ENCODE data around the gene ENDOU.

Gene ENDOU

DNA sequence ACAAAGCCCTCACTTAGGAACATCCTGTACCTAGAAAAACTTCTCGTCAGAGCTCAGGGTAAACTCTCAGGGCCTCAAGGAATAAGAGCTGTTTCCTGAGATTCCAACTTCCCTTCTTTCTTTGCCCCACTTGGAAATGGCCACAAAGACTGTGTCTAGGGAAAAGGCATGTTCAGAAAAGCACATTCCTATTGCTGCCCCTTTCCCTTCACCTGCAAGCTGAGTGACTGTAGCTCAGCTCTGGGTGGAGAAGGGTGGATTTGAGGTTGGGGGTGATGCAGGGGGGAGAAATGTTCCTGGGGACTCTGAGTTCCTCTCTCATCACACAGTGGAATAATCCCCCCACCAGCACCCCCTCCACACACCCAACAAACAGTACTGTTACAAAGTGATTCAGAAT, 6.8 kb downstream of the ENDOU start:
- DNase-seq (ENCODE audit: low read depth in 2 of 2): no peak

DNA sequence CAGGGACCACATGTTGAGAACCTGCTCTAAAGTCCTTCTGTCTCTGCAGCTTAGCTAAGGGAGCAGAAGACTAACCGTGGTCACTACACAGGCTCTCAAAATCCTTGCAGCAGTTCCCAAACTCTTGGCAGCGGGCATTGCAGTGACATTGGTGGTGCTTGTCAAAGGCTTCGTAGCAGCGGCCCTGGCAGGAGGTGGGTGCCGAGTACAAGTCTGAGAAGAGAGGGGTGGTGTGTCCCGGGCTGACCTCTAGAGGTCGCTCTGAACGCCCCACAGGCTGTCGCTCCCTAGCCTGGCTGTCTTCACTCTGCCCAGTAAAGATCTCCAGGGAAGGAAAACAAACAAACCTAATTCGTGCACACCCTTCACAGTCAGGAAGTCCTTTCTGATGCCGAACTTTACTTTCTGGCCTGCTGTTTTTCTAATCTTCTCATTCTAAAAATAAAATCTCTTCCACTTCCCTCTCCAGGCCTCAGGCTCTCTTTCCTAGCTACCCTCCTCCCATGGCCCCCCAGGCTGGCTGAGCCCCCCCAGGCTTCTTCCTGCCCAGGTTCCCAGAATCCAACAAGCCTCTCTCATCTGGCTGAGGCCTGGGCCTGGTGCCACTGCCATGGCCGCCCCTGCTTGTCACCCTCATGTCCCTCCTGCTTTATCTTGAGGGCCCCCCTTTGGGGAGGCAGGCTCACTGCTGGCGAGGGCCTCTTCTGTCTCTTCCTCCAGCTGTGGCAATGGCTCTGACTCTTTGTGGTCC, 7.7 kb downstream of the ENDOU start:
- peak; percentile 23 to 32 for DNase-seq (ENCODE audit: low read depth in 2 of 2)

DNA sequence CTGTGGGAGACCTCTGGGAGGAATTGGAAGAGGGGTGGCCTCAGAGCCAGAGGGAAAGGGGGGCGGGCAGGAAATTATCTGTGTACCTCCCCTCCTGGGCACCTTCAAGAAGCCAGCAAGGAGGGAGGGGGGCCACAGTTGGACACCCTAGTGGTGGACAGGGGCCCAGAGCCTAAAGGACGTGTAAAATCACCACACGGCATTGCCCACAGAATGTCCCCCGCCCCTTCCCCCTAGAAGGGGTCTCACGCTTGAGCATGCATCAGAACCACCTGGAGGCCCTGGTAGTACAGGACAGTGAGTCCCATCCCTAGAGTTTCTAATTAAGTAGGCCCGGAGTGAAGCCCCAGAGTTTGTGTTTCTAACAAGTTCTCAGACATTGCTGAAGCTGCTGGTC, 8.2 kb downstream of the ENDOU start:
- no peak for DNase-seq (ENCODE audit: low read depth in 2 of 2)

DNA sequence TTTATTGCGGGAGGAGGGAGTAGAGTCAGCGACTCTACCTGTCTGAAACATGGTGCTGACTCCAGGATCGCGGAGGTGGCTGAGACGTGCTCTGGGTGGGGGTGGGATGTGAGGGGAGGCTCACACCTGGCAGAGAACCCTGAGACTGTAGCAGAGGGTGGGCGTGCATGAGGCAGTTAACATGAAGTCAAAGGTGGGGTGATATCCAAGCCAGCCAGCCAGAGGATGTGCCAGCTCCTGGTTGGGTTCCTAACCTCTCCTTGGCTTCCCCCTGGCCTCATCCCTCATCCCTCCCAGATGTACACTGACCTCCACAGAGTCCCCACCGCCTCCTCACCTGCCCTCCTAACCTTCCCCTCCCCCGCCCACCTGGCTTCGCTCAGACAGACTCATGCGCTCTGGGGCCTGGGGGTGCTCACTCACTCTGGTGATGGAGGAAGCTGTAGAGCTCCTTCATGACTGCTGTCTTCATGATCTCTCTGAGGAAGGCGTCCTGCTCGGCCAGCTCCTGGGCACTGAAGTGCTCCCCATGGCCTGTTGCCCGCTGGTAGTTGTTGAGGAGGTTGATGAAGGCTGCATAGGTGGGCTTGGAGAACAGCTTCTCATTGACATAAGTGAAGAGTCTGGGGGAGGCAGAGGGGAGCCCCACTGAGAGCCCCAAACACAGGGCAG, 9.3 kb downstream of the ENDOU start:
- no peak for DNase-seq (ENCODE audit: low read depth in 2 of 2)

DNA sequence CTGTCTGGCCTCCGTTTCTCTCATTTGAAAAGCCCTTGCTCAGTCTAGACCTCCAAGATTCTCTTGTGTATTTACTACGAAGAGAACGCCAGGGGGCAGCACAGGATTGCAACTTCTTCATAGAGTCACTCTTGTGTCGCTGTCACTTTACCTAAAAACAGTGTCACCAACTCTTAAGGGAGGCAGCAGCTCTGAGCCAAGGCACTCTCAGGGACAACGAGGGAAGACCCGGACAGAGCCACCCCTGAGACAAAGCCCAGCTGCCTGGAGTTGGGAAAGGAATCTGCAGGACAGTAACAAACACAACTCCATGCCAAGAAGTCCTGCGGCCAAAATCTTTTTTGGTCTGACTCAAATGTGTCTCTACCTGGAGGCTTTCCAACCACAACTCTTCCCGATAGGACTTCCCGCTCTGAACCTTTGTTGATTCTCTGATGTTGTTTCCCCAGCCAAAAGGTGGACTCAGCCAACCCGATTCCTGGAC, 9.9 kb downstream of the ENDOU start:
- peak; percentile 72 to 75 for DNase-seq (ENCODE audit: low read depth in 2 of 2)

DNA sequence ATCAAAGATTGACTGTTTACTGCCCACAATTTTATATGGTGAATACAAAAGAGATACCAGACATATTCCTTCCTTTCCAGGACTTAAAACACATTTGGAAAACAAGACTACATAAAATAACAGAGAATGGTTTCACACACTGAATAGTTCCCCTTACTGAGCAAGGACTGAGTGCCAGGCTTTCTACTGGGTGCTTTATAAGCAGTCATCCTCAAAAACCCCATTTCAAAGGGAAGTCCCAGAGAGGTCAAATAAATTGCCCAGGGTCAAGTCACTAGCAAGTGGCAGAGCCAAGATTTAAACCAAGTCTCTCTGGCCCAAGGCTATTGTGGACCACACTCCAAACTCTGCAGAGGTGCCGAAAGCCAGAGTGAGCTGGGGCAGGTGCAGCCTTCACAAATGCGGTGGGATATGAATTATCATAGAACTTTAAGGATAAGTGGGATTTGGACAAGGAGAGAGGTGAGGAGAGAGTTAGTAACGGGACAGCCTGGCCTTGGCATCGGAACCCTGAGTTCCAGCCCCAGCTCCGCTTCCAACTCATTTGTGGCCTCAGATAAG, 10.4 kb downstream of the ENDOU start:
- DNase-seq (ENCODE audit: low read depth in 2 of 2): no peak

DNA sequence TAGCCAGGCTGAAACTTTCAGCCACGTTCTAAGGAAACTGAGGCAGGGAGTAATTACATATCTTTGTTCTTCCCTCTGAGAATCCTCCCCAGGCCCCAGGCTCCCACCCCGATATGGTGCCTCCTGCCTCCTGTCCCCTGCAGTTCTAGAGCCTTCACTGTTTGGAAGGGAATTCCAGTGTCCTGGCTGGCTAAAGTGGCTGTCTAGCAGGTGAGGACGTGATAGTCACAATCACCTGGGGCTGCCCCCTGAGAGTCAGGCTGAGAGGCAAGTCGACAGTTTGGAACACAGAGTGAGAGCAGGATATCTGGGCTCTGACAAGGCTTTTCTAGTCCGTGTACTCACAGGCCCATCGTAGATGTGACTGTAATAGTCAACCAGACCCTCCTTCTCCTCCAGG, 13.1 kb downstream of the ENDOU start:
- DNase-seq (ENCODE audit: low read depth in 2 of 2): no peak

DNA sequence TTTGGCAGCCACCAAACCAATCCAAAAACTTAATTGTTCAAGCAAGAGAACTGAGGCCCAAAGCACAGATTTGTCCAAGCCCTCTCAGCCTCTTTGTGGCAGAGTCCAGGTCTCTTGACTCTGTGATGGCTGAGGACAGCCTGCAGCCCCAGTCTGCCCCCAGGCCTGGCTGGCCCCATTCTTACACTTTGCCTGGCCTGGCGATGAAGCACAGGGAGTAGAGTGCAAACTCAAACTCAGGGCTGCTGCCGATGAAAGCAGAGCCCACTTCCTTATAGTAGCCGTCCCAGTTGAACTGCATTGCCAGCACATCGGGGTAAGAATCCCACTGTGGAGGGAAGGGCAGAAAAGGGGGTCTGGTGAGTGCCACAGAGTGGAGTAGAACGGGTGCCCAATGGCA, 13.8 kb downstream of the ENDOU start:
- DNase-seq (ENCODE audit: low read depth in 2 of 2): no peak

DNA sequence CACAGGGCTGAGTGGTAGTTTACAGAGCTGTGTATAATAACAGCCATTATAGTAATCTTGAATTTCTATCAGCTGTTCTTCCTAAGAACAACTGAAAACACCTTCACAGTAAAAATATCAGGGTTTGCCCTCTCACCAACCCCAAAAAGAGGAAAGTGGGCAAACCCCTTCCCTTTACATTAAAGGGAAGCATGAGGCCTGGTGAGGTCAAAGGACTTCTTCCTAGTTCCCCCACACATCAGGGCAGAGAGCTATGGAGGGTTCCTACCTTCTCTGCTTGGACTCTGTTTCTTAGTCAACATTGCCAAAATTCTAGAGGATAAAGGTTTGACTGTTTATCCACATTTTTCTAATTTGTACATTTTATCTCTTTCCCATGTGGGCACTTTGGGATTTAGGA, 15.0 kb downstream of the ENDOU start:
- no peak for DNase-seq (ENCODE audit: low read depth in 2 of 2)

DNA sequence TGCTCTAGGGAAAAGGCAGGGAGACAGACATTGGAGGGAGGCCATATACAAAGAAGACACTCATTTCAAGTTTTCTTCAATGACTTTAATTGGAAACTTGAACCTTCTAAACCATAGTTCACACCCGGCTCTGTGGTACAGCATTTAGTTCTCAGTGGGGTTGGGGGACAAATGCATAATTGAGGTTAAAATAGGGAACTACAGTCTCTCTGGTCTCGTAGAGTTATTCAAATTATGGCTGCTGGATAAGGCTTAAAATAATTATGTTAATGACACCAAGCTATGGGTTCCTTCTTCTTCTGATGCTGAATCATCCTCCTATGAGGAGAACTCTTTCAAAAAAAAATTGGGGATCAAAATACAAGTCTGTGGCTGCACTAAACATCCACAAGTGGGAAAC, 15.6 kb downstream of the ENDOU start:
- no peak for DNase-seq (ENCODE audit: low read depth in 2 of 2)

DNA sequence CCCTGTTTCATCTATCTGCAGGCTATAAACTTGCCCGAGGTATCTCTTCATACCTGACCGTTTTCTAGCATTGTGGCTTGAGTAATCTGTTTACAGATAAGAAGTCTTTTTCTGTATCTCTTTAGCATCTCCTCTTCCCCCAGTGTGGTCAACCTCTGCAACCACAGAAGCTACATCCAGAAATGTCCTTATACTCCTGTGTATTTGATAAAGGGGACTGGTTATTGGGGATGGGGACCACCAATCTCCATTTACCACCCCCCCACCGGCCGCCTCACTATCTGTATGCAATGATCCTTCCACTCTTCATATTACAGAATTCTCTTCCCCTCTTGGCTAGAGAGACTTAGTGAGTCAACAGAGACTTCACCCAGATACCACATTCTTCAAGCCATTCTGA, 16.1 kb downstream of the ENDOU start:
- no peak for DNase-seq (ENCODE audit: low read depth in 2 of 2)

DNA sequence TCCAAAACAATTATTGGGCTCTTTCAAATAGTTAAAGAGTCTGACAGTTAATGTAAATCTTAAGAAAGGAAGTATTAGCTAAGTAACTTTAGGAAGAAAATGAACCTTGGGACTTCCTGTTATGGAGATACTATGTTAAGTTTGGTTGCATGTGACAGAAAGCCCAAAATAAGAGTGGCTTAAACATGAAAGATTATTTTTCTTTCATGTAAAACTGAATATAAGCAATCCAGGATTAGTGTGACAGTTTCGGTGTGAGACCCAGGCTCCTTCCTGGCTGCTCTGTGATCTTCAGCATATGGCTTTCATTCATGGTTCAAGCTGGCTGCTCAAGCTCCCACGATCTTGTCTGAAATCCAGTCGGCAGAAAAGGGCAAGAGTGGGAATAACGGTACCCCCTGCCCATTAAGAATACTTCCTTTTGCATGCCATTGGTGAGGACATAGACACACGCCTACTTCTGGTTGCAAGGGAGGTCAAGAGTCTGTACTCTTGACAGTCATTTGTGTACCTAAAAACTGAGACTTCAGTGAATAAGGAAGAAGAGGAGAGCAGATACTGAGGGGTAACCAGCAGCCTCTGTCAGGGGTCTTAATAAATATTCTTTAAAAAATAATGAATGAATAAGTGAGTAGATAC, 17.3 kb downstream of the ENDOU start:
- DNase-seq (ENCODE audit: low read depth in 2 of 2): no peak

DNA sequence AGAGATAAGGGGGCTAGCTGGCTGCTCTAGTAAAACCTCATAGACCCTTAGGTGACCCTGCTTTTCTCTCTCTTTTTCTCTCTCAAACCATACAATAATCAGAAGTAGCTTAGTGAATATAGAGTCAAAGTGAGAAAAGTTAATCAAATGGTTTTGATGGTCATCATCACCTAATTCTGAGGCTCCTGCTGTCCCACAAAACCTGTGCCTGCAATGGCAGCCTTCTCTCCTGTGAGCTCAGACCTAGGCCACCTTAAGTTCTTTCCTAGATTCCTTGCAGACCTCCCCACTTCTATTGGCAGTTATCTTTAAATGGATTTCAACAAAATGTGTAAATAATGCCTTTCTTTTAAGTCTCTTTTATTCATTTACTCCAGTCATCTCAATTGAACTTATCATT, 17.9 kb downstream of the ENDOU start:
- no peak for DNase-seq (ENCODE audit: low read depth in 2 of 2)

DNA sequence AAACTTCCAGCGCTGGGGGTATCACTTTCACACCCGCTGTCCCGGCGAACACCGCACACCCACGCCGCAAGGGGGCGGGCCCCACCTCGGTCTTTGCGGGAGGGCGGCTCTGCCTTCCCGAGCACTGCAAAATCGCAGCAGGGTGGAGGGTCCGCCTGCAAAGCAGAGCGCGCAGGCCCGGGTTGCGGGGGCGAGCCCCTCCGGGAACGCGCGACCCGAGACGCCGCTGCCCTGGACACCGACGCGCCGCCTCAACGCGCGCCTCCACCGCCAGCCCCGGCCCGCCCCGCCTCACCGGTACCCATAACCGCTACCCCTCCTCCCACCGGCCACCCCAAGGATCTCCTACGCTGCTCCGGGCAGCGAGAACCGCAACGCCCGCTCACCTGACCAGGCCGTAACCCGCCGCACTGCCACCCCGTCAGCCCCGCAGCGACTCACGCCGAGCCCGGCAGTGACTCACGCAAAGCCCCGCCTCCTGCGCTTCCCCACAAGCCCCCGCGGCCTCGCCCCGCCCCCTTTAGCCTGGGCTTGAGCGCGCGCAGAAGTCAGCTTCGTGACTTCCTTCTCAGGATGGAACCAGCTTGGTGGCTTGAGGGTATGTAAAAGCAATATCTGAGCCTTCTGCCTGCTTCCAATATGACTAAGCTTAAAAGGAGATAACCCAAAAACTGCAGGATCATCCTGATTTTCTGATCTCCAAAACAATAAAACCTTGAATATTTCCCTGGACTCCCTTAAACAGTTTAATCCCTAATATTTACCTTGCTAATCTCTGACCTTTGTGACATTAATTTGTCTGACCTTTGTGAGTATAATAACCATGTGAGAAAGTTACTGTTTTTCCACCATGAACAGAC, 19.5 kb downstream of the ENDOU start, which contains the start of gene RPAP3:
Gene RPAP3 (minus strand): TSS at position 465 of the 860 bp plus-strand sequence. CDS start 3,190 bp downstream, outside the sequence.
- DNase-seq (ENCODE audit: low read depth in 2 of 2): peak; percentile 98 to 99

DNA sequence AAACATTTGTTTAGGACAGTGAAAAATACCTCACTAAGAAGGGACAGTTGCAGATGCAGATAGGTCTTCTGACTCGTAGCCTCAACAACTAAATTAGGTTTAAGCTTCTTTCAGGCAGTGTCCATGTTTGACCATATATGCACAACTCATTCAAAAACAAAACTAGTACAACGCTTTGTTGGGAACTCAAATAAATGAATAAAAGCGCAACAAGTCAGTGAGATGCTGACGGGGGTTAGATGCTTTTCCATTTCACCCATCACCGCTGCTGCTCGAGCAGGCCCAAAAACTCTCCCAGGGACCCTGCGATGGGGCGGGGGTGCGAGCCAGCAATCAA, 20.1 kb downstream of the ENDOU start:
- DNase-seq (ENCODE audit: low read depth in 2 of 2): no peak

DNA sequence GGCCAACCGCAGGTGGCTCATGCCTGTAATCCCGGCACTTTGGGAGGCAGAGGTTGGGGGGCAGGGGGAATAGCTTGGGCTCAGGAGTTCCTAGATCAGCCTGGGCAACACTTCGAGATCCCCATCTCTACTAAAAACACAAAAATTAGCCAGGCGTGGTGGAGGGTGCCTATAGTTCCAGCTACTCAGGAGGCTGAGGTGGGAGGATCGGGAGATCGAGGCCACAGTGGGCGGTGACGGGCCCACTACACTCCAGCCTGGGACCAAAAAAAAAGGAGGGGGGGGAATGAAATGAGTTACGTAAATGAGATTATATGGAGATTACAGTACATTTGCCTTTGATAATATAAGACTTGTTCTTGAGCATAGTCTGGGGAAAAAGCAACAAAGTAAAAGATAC, 20.6 kb downstream of the ENDOU start:
- no peak for DNase-seq (ENCODE audit: low read depth in 2 of 2)

DNA sequence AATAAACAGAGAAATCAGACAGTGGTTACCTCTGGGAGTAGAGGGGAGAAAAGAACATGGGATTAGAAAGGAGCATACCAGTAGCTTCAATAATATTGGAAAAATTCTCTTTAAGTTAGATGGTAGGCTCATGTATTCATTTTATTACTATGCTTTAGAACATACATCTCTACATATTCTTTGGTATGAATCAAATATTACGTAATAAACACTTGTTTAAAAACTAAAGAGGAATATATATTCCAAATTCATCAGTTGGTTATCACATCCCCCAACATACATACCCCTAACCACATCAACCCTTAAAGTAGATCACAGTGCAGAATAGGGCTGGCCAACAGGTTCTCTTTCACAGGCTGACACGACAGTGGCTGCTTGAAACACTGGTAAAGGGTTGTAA, 25.0 kb downstream of the ENDOU start:
- DNase-seq (ENCODE audit: low read depth in 2 of 2): no peak

DNA sequence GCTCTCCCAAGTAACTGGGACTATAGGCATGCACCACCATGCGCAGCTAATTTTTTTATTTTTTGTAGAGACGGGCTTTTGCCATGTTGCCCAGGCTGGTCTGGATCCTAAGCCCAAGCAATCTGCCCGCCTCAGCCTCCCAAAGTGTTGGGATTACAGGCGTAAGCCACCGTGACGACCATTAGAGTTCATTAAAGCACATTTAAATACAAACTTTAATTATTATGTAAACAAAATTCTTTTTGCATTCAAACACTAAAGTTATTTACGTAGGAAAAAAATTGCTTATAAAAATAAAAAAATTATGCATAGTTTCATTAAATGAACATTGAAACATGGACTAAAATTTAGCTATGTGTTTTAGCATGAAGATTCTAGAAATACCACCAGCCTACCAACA, 26.7 kb downstream of the ENDOU start:
- DNase-seq (ENCODE audit: low read depth in 2 of 2): no peak

DNA sequence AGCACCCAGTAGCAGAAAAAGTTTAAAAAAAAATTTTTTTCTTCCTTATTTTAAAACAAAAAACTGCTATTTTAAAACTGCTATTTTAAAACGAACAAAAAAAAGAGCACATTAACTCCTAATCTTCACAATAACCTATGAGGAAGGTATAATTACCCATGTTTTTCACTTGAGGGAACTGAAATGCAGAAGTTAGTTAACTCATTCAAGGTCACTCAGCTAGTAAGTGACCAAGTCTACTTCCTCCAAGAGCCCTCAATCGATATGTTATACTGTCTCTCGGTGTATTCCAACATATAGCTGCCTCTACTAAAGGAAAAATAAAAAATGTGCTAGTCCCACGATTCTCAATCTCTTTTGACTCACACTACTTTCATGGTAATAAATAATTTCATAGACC, 27.2 kb downstream of the ENDOU start:
- no peak for DNase-seq (ENCODE audit: low read depth in 2 of 2)

DNA sequence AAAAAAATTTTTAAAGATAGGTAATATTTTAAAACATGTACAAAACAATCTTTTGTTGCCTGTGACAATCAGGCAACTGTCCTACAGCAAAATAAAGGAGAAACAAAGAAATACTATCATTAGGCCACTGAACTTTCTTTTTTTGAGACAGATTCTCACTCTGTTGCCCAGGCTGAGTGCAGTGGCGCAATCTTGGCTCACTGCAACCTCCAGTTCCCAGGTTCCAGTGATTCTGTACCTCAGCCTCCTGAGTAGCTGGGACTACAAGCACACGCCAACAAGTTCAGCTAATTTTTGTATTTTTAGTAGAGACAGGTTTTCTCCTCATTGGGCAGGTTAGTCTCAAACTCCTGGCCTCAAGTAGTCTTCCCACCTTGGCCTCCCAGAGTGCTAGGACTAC, 36.1 kb downstream of the ENDOU start:
- DNase-seq (ENCODE audit: low read depth in 2 of 2): no peak

DNA sequence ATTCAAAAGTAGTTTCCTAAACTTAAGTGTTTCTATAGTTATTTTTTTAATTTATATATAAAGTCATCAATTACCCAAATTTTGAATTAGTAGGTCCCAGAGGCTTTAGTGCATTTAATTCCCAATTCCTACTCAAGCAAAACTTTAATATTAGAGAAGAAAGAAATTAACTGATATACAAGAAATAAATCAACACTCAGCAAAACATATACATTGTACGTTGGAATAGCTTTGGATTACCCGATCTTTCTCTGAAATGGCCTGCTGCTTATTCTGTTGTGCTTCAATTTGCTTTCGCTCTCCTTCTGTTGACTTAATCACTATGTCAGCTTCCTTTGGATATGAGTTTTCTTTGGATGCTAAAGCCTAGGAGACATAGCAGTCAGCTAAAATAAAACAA, 37.7 kb downstream of the ENDOU start:
- no peak for DNase-seq (ENCODE audit: low read depth in 2 of 2)

All from activated CD4-positive, alpha-beta T cell treated with anti-CD3 and anti-CD28 coated beads for 24 hours (primary cell).